ENCODE results near the gene PRKRA.
"Not testable (repeated sequence)": the region's sequence is repeated elsewhere in the genome, so short reads cannot be mapped to it uniquely, and the experiment has no call there.

The PRKRA gene

DNA sequence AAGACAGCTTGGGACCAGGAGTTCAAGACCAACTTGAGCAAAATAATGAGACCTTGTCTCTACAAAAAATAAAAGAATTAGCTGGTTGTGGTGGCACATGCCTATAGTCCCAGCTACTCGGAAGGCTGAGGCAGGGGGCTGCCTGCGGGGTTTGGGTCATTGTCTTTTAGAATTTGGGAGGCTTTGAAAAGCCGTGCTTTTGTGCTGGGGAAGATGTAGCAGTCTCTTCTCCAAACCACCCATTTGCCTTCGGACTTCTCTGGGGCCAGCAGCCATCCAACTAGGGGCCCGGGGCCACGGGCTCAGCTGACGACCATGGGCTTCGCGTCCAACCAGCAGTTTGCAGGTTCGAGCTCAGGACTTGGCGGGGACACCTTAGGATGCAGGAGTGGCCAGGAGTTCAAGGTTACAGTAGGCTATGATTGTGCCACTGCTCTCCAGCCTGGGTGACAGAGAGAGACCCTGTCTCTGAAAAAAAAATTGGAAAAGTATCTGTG is 6.5 kb upstream of the PRKRA start:
- no peak for DNase-seq

DNA sequence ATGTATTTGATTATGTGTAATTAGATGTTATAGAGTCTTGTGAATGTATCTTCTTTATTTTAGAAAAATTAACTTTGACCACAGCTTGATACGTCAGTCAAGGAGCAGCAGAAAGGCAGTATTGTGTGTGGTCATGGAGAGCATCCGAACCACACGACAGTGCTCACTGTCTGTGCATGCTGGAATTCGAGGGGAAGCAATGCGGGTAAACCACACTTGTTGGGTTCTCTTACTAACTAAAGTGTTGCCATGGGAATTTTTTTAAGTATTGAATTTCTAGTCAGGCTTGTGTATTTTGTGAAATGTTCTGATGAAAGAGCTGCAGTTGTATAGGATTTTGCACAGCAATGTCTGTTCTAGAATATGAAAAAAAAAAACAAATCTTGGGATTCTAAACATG is 5.0 kb upstream of the PRKRA start:
- DNase-seq, result no peak

DNA sequence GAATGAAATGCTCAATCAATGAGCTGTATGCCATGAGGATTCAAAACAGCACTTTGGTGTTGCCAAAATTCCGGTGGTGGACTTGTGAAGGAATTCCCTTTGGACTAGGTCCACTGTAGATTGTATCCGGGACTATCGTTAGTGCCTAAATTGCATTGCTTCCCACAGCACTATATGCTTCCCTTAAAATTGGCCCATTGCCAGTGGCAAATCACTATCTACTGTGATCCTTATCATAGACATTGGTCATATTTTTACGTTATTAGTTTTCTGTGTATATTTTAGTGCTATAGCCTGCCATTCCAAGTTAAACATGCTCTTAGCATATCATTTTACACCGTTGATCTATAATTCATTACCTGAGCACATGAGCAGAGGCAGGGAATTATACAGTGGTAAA is 1.9 kb upstream of the PRKRA start:
- DNase-seq, result no peak

DNA sequence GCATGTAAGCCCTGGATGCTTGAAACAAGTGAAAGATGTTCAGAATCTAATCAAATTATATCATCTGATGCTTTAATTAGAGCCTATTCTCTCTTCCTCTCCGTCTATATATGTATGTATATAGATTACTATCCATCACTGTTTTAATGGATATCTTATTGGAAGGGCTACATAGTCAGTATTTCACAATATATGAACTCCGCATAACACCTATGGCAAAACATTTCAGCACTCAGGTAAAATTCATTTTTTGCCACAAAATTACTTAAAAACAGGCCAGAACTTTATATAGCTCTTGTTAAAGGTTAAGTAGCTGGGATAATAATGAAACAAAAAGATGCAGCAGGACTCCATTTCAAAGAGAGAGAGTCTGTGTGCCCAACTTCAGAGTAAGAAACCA is 1.4 kb upstream of the PRKRA start:
- no peak for DNase-seq

DNA sequence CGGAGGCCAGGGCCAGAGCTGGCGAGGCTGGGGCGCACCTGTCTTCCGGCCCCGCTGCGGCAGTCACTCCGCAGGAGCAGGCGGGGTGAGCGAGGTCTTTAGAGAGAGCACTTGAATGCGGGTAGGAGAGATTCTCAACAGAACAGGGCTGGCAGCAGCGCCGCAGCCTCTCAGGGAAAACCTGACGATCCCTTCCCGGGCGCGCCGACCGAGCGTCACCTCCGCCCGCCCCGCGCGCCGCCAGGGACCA is 526 bp downstream of the PRKRA start:
- peak; percentile 69 for DNase-seq

DNA sequence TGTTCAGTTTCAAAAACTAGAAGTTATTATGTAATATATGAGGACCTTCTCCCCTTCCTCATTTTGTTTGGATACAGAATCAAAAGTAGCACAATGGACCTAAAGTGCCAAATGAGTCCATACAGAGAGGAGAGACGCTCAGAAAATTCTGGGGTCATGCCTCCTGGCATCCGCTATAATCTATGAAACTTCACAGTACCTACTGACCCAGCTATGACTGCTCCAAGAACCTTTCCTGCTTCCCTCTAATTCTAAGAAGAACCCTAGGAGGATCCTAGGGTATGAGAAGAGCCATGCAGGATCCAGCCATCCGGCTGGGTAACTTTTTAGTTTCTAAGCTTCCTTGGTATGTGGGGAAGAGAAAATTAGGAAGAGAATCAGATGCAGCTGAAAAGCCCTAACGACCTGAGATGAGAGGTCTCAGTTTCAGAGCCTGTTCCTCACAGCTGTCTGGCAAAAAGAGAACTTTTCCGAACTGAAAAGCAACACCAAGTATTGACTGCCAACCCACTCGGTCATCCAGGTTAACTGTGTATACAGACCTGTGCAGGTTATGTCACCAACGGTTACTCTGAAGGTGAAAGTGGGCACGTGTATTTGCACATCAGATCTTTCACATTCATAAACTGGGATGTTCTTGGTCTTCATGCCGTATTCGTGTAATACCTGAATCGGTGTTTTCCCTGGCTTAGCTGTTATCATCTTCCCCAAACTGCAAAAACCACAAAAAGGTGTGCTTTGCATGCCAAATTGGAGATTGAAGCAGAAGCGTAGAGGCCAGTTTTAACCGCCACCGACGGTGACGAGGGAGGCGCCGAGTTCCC is 1.1 kb downstream of the PRKRA start:
- DNase-seq, result no peak

DNA sequence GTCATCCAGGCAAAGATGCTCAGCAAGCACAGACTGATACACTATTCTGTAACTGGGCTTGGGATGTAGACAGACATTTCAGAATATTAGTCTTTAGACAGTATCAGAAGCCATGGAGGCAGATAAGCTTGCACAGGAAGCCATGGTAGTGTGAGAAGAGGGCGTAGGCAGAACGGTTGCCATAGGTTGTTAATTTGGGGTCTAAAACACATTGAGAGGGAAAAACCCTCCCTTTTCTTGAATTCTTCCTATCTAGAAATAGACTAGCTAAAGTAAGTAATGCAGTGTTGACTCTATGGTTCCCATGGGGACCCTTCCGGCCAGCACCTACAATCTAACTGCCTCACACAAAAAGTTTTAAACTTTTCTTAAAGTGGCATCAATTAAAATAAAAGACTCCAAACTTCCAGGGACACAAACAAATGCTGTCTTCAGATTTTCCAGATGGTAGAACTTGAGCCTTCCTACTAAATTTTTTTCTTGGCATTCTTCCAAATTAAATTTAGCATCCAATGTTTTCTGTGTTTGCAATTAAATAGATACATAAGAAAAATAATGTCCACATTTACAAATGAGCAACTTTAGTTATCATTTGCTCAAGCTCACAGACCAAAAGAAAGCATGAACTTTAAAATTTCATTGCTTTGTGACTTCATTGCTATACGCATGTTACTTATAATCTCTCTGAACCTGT is 1.9 kb downstream of the PRKRA start:
- DNase-seq, result no peak

DNA sequence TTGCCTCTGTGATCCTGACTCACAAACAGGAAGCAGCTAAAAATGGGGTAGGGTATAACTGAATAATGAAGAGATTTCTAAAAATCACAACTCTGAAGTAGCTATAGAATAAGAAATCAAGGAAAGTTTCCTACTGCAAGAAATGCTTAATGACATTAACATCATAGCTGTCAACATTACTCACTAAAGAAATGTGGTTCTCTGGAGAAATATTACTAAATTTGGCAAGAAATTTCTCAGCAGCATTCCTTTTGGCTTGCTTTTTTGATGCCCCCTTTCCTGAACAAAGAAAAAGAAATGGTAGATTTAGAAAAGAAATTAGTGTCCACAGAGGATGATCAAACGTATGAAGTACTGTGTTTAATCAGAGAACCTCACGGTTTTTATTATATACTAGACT is 9.5 kb downstream of the PRKRA start:
- DNase-seq, result no peak

DNA sequence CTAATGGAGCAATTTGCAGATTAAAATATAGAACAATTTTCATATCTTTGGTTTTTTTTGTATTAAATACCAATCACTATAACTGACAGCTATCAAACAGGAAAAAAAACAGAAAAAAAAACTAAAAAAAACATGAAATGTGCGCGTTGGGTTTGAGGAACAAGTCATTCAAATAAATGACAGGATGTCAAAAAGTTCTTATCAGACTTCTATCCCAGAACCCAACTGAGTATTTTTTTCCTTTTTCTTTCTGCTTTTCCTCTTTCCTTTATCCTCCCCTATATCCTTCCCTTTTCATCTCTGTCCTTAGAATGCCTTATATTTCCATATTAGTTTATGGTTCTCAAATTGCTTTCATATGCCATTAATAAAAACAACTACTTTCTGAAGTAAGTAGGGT is 14.3 kb downstream of the PRKRA start:
- DNase-seq, result no peak

DNA sequence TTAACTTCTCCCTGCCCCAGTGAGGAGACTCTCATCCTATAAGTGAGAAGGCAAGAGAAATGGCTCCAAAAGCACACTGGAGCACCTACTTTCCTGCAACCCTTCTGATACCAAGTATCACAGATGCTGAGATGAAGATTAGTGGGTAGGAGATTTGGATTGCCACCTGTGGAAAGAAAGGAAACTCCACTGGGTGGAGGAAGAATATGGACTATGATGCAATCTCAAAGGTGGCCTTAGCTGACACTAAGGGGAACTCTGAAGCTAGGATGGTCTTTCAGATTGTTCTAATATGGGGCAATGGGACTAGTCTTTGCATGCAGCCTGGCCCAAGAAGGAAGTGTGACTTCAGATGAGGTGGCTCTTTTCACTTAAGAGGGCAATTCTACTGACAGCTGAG is 21.6 kb downstream of the PRKRA start:
- no peak for DNase-seq

DNA sequence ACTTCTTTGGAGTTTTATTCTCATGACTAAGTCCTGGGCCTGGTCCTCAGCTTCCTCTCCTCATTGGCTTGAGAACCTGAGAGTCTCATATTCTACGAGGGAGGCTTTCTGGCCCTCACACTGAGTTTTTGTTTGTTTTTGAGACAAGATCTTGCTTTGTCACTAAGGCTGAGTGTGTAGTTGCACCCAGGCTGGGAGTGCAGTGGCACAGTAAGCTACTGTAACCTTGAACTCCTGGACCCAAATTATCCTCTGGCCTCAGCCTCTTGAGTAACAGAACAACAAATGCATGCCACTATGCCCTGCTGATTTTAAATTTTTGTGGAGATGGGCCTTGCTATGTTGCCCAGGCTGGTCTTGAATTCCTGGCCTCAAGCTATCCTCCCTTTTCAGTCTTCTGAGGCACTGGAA is 22.6 kb downstream of the PRKRA start:
- no peak for DNase-seq

DNA sequence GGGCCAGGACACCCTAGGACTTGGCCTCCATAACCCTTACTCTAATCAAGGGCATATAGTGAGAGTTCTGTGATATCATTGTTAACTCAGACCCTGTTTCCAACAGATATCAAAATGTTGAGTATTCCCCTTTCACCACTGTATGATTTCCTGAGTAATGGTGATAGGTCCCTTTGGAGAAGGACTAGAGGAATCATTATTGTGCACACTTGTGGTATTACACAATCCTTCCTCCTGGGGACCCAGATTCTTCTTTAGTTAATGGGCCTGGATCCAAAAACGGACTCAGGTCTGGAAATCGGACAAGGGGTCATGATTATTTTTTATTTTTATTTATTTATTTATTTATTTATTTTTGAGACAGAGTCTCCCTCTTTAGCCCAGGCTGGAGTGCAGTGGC is 23.5 kb downstream of the PRKRA start:
- no peak for DNase-seq

DNA sequence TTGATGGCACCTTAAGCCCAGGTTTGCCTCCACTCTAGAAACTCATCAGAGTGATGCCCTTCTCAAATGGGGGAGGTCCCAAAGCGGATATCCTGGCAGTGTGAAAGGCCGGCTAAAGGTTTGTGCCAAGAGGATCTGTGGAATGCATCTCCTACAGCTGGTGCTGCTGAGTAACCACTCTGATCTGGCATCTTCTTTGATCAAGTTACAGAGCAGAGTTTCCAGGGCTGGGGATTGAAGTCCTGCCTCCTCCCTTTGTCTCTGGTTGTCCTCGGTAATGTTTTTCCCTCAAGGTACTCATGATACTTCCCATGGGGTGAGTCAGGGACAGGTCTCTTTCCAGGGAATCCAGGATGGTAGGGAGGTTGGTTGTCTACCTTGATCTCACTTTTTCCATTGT is 24.6 kb downstream of the PRKRA start:
- no peak for DNase-seq

DNA sequence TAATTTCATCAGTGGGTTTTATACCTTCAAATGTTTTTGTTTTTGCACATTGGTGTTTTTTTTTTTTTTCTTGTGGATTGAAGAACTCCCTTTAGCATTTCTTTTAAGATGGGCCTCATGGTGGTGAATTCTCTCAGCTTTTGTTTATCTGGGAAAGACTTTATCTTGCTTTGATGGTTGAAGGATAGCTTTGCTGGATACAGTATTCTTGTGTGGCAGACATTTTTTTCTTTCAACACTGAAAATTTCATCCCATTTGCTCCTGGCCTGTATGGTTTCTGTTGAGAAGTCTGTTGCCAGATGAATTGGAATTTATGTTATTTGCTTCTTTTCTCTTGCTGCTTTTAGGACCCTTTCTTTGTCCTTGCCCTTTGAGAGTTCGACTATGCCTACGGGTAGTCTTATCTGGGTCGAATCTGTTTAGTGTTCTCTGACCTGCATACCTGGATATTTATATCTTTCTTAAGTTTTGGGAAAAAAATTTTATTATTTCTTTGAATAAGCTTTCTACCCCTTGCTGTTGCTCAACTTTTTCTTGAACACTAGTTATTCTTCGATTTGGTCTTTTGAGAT is 25.6 kb downstream of the PRKRA start:
- no peak for DNase-seq

DNA sequence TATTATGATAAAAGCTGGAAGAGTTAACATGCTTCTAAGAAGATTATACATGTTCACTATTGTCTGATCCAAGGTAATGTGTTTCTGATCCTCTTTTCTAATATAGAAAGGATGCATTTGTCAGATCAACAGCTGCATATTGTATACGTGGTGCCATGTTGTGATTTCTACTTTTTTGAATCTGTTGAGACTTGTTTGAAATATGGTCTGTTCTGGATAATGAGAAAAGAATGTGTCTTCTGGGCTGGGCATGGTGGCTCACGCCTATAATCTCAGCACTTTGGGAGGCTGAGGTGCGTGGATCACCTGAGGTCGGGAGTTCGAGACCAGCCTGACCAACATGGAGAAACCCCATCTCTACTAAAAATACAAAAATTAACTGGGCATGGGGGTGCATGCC is 27.2 kb downstream of the PRKRA start:
- not testable (repeated sequence) for DNase-seq

DNA sequence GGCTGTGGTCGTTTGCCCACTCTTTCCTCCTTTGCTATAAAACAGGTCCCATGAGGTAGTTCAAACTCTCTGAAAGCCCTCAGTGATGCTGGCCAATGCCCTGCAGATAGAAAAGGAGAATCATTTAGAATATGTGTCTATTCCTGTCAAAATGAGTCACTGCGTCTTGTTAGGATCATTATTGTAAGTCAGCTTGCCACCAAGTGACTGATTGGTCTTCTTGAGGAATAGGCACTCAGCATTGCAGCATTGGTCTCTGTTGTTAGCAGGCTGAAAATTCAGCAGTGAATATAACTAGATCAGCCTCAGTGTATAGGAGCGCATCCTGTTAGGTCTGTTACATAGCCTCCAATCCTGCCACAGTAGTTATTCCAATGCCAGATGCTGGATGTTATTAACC is 28.9 kb downstream of the PRKRA start:
- no peak for DNase-seq

DNA sequence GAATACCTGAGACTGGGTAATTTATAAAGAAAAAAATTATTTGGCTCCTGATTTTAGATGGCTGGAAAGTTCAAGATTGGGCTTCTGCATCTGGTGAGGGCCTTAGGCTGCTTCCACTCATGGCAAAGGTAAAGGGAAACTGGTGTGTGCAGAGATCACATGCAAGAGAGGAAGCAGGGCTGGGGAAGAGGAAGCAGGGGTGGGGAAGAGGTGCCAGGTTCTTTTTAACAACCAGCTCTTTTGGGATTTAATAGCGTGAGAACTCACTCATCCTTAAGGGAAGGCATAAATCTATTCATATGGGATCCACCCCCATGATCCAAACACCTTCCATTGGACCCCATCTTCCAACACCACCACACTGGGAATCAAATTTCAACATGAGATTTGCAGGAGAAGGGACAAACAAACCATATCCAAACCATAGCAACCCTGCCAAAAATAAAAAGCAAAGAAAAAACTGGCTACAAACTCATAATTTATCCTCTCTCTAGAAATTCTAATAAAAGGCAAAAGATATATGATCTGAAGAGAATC is 30.4 kb downstream of the PRKRA start:
- no peak for DNase-seq

DNA sequence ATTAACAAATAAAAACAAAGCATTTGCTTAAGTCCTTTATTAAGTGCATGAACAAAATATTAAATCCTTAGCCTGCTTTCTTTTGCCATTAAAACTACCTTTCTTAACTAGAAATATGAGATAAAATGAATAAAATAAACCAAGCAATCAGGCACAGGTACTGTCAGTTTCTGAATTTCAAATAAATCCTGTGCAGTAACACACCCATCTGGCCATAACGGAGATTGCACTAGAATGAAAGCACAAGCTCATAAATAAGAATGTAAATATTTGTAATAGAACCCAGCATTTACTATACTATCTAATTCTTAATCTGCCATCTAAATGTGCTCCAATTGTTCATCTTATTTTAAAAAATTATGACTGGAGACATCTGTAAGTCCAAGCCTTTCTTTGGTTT is 31.9 kb downstream of the PRKRA start:
- DNase-seq, result no peak

DNA sequence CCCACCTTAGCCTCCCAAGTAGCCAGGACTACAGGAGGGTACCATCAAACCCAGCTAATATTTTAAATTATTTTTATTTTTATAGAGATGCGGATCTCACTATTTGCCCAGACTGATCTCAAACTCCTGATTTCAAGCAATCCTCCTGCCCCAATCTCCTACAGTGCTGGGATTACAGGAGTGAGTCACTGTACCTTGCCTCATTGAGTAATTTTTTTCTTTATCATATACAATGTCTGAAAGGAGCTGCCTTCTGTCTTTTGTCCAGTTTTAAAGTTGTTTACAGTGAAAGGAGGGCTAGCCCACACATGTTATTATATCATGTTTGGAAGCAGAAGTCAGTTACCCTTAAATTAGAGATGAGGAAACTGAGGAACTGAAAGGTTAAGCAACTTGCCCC is 32.5 kb downstream of the PRKRA start:
- DNase-seq, result no peak

DNA sequence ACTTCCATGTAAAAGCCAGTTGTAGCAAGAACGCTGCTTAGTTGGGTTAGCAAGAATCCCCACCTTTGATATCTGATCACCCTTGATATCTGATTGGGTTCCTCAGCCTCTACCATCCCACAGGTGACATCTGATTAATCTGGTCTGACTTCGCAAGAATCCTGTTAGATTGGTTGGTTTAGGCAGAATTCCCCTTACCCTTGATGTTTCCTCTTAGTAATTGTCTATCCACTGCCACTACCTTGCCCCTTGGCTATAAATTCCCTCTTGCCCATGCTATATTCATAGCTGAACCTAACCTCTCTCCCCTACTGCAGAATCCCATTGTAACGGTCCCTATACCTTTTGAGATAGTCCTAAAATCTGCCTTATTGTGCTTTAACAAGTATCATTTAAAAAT is 33.1 kb downstream of the PRKRA start:
- DNase-seq, result no peak

DNA sequence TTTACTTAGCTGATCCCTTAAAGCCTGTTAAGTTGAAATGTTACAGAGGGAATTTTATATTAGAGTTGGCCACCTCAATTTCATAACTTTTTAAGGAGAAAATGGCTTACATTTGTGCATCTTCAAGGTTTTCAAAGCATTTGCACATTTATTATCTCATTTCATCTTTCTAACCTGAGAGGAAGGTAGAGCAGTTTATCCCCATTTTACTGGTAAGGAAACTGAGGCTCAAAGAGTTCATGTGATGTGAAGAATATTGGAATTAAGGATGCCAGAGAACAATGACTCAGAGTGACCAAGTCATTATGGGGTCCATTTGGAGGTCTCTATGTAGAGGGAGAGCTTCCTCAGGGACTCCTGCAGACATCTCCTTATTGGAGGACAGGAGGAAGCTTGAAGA is 35.0 kb downstream of the PRKRA start:
- no peak for DNase-seq

DNA sequence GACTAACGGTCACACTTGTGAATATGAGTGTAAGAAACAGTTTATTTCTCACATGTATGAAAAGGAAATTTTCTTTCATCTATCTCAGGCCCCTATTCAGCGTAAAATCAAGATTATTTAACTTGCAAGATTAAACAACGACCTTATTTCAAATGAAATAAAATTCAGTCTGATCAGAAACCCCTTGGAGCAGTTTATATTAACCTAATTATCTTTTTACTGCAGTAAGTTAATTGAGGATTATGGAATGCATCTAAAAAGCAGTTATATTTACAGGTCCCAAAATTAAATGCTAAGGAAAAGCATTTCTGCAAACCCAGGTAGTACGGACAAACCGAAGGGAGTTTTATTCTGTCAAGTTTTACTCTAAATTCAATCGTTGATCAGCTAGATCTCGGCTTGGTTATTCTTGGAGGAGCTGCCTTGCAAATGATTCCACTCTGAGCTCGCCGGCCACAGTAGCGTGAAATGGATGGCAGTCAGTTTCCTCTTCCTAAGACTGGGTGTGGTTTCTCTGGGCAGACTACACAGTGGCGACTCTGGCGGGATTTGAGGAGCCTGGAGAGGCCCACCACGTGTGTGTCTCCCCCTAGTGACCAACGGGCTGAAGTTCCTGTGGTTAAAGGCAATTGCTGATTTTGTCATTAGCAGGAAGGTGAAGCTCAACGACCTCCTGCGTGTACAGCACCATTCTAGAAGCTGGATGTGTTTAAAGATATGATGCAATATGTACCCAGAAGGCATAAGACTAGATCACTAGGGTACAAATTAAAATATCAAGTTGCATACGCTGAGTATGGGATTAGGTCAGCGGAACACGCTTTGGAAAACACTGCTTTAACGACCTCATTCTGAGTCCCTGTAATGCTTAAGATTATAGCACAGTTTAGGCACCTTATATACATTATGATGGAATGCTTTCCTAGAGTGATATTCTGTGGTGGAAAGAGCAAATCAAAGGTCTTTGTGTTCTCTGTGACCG is 36.4 kb downstream of the PRKRA start:
- DNase-seq, result peak; percentile 71
